Activated naive CD4-positive, alpha-beta T cell treated with anti-CD3 and anti-CD28 coated beads for 36 hours (primary cell): Measurements from ENCODE around the gene GLI2. TPM values are rescaled to one million over a fixed set of nuclear protein-coding genes. Genes with fewer than 3 reads are reported as not detected.

Experiments used
- CTCF ChIA-PET: fragments of 350-600 bp; sonication (Branson Sonifier 250); formaldehyde crosslinking; loops from one replicate; lab custom pipeline; 2021; ENCODE audit warnings: antibody characterized with exemption; lab: Charles Lee
- DNase-seq: peaks from one replicate; pipeline ENCODE4 v3.0.0-alpha.2; 2020
- H3K27ac Mint-ChIP-seq: one replicate; pipeline ENCODE4 v1.8.0; 2021; ENCODE audit warnings: mild to moderate bottlenecking, mixed read lengths
- H3K27me3 Mint-ChIP-seq: one replicate; pipeline ENCODE4 v1.8.0; 2021; ENCODE audit warnings: low read depth, mixed read lengths
- H3K36me3 Mint-ChIP-seq: one replicate; pipeline ENCODE4 v1.8.0; 2021; ENCODE audit warnings: low read depth, mixed read lengths
- H3K4me1 Mint-ChIP-seq: one replicate; pipeline ENCODE4 v1.8.0; 2021; ENCODE audit warnings: low read depth, mixed read lengths
- H3K4me3 Mint-ChIP-seq: one replicate; pipeline ENCODE4 v1.8.0; 2021; ENCODE audit warnings: mild to moderate bottlenecking, moderate library complexity, mixed read lengths
- H3K9me3 Mint-ChIP-seq: one replicate; pipeline ENCODE4 v1.8.0; 2021; ENCODE audit warnings: mixed read lengths
- intact Hi-C: fragments of 100-400 bp; cut with micrococcal nuclease; formaldehyde crosslinking; loops from one replicate; pipeline ENCODE4 v1.15.1; 2023
- total RNA-seq, 2 experiments: library from RNA; stranded (reverse); gene quantifications; one replicate each; pipeline ENCODE4 v1.2.3, GENCODE V29; 2021

The GLI2 gene
- total RNA-seq, 2 experiments from 2014 or later: not detected

DNA sequence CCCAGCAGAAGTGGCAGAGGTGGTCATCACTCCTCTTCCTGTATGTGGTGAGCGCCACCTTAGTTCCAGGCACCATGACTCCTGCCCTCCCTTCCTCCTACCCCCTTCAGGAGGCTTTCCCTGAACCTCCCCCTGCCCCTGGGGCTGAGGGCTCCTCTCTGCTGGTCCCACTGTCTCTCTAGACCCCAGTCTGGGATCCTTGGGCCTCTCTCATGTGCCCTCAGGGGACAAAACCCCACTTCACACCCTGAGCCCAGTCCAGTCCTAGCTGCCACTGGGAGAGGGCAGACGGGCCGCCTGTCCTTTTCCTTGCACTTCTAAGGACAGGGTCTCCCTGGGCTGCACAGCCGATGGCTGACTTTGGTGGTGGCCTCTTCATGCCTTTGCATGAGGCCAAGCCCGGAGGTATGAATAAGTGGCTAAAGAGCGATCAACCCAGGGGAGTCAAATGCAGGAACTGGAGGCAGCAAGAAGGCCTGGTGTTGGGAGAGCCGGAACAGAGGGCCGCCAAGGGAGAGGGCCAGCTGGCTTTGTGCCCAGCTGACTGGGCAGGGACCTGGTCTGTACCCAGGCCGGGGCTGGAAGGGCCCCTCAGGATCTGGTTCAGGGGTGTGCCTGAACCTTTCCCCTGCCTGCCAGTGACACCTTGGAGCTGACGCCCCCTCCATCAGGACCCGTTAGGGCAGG, 29.5 kb downstream of the GLI2 start:
- CTCF ChIA-PET: no interaction called here
- Mint-ChIP-seq H3K9me3 (no peaks in the 10 kb centered on the region), H3K27me3 (no peaks in the 10 kb centered on the region), H3K27ac (no peak overlapping the region), H3K4me3 (no peak overlapping the region), H3K36me3 (no peaks in the 10 kb centered on the region), H3K4me1 (no peaks in the 10 kb centered on the region)
- DNase-seq: no peak
- intact Hi-C loops: no loop called here

- CTCF ChIA-PET: no interaction called here
- Mint-ChIP-seq H3K4me1 (no peaks in the 10 kb centered on the region), H3K9me3 (no peaks in the 10 kb centered on the region), H3K4me3 (no peak overlapping the region), H3K27ac (no peak overlapping the region), H3K27me3 (no peaks in the 10 kb centered on the region), H3K36me3 (no peaks in the 10 kb centered on the region)
- intact Hi-C loops: no loop called here
- DNase-seq: no peak
Observed at GRCh38 chr2:120765678-120766469, 30.2 kb downstream of the GLI2 start.

GRCh38 chr2:120766470-120767351, 31.0 kb downstream of the GLI2 start:
- Mint-ChIP-seq H3K36me3 (no peaks in the 10 kb centered on the region), H3K9me3 (no peaks in the 10 kb centered on the region), H3K4me1 (no peaks in the 10 kb centered on the region), H3K27ac (no peak overlapping the region), H3K4me3 (no peak overlapping the region), H3K27me3 (no peaks in the 10 kb centered on the region)
- no peak for DNase-seq
- intact Hi-C loops: no loop called here
- CTCF ChIA-PET: interaction anchor here (0.6 kb wide), 1 partner anchor 264 kb away, joined by 3 read pairs; no protein-coding TSS in a partner anchor

- H3K4me1 Mint-ChIP-seq: no peaks in the 10 kb centered on the region
- intact Hi-C loops: no loop called here
- no peaks in the 10 kb centered on the region for H3K27me3 Mint-ChIP-seq
- CTCF ChIA-PET: interaction anchor here (0.6 kb wide), 1 partner anchor 263 kb away, joined by 3 read pairs; no protein-coding TSS in a partner anchor
- H3K9me3 Mint-ChIP-seq: no peaks in the 10 kb centered on the region
- DNase-seq: no peak
- H3K36me3 Mint-ChIP-seq: no peaks in the 10 kb centered on the region
- H3K4me3 Mint-ChIP-seq: no peak overlapping the region
- no peak overlapping the region for H3K27ac Mint-ChIP-seq
Observed at GRCh38 chr2:120767486-120768005, 31.9 kb downstream of the GLI2 start.

GRCh38 chr2:120768112-120769048, 32.7 kb downstream of the GLI2 start:
- DNase-seq: no peak
- intact Hi-C loops: no loop called here
- Mint-ChIP-seq H3K9me3 (no peaks in the 10 kb centered on the region), H3K27ac (no peak overlapping the region), H3K36me3 (no peaks in the 10 kb centered on the region), H3K27me3 (no peaks in the 10 kb centered on the region), H3K4me1 (no peaks in the 10 kb centered on the region), H3K4me3 (no peak overlapping the region)
- CTCF ChIA-PET: no interaction called here

GRCh38 chr2:120769076-120769786, 33.6 kb downstream of the GLI2 start:
- H3K9me3 Mint-ChIP-seq: no peaks in the 10 kb centered on the region
- H3K4me1 Mint-ChIP-seq: no peaks in the 10 kb centered on the region
- CTCF ChIA-PET: no interaction called here
- H3K27me3 Mint-ChIP-seq: no peaks in the 10 kb centered on the region
- H3K36me3 Mint-ChIP-seq: no peaks in the 10 kb centered on the region
- no peak overlapping the region for H3K27ac Mint-ChIP-seq
- no peak overlapping the region for H3K4me3 Mint-ChIP-seq
- intact Hi-C loops: no loop called here
- no peak for DNase-seq

DNA sequence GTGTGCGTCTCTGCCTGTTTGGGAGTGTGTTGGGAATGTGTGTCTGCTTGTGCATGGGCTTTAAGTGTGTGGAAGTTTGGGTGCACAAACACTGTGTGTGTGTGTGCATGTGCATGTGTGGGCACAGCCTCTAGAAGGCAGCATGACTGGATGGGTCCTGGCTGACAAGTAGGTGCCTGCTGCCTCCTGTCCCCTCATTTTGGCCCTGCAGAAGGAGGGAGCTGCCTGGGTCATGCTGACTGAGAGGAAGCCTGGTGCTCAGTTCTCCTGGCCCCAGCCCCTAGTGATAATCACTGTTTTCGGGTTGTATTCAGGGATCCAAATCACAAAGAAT, 34.1 kb downstream of the GLI2 start:
- Mint-ChIP-seq H3K36me3 (no peaks in the 10 kb centered on the region), H3K4me3 (no peak overlapping the region), H3K27me3 (no peaks in the 10 kb centered on the region), H3K27ac (no peak overlapping the region), H3K4me1 (no peaks in the 10 kb centered on the region), H3K9me3 (no peaks in the 10 kb centered on the region)
- intact Hi-C loops: no loop called here
- no peak for DNase-seq
- CTCF ChIA-PET: no interaction called here

DNA sequence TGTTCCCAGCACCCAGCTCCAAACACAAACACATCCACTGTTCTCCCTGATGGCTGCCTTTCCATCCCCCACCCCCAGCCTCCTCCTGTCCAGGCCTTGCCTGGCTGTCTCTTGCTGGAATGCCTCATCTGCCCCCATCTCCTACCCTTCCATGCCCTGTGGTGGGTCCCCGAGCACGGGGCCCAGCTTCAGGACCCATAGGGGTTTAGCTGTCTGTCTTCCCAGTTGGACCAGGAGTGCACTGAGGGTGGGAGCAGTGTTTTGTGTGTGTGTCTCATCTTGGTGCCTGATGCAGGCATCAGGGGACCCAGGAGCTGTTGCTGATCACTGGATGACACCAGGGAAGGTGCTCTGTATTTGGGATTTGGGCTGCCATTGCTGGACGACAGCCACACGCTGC, 34.5 kb downstream of the GLI2 start:
- Mint-ChIP-seq H3K36me3 (no peaks in the 10 kb centered on the region), H3K9me3 (no peaks in the 10 kb centered on the region), H3K27me3 (no peaks in the 10 kb centered on the region), H3K27ac (no peak overlapping the region), H3K4me1 (no peaks in the 10 kb centered on the region), H3K4me3 (no peak overlapping the region)
- intact Hi-C loops: no loop called here
- DNase-seq: no peak
- CTCF ChIA-PET: no interaction called here

GRCh38 chr2:120770641-120771040, 35.0 kb downstream of the GLI2 start:
- Mint-ChIP-seq H3K4me1 (no peaks in the 10 kb centered on the region), H3K4me3 (no peak overlapping the region), H3K27ac (no peak overlapping the region), H3K36me3 (no peaks in the 10 kb centered on the region), H3K9me3 (no peaks in the 10 kb centered on the region), H3K27me3 (no peaks in the 10 kb centered on the region)
- no peak for DNase-seq
- CTCF ChIA-PET: no interaction called here
- intact Hi-C loops: no loop called here

- intact Hi-C loops: no loop called here
- H3K9me3 Mint-ChIP-seq: no peaks in the 10 kb centered on the region
Observed at GRCh38 chr2:120771111-120771780, 35.6 kb downstream of the GLI2 start.

DNA sequence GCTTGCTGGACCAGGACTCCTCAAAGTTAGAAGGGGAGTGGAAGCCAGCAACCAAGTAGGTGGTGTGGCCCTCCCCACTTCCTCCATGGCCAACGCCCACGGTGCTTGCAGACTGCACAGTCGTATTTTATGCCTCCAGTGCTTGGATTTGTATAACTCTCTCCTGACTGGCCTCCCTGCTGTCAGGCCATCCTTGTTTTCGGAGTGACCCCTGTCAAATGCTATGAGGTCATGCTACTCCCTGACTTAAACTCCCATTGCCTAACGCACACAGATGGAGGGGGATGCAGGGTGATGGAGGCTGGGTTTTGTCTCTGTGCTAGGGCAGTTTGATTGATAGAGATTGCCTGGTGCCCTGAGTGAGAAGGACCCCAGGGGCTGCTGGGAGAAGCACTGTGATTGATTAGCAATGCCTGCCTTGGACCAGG, 36.1 kb downstream of the GLI2 start:
- H3K4me1 Mint-ChIP-seq: no peaks in the 10 kb centered on the region
- H3K27ac Mint-ChIP-seq: no peak overlapping the region
- no peaks in the 10 kb centered on the region for H3K36me3 Mint-ChIP-seq
- intact Hi-C loops: no loop called here
- no peaks in the 10 kb centered on the region for H3K9me3 Mint-ChIP-seq
- CTCF ChIA-PET: no interaction called here
- no peak for DNase-seq
- H3K4me3 Mint-ChIP-seq: no peak overlapping the region
- H3K27me3 Mint-ChIP-seq: no peaks in the 10 kb centered on the region

More at GRCh38 chr2:120771111-120771780, 35.6 kb downstream of the GLI2 start:
- H3K4me1 Mint-ChIP-seq: no peaks in the 10 kb centered on the region
- no peak overlapping the region for H3K27ac Mint-ChIP-seq
- DNase-seq: no peak
- no peaks in the 10 kb centered on the region for H3K36me3 Mint-ChIP-seq
- H3K27me3 Mint-ChIP-seq: no peaks in the 10 kb centered on the region
- no peak overlapping the region for H3K4me3 Mint-ChIP-seq
- CTCF ChIA-PET: no interaction called here
